H1 (cell line): Measurements from ENCODE around the gene LARP4B. TPM values are rescaled to one million over a fixed set of nuclear protein-coding genes. Genes with fewer than 3 reads are reported as not detected.

Source experiments
- CTCF ChIA-PET: fragments of 300-600 bp; sonication (Branson Sonifier 250); formaldehyde crosslinking; loops from one replicate; lab custom pipeline; 2021; ENCODE audit not compliant: partially characterized antibody; lab: Charles Lee
- POLR2A ChIA-PET: fragments of 300-600 bp; sonication (Branson Sonifier 250); formaldehyde crosslinking; loops from one replicate; lab custom pipeline; 2021; ENCODE audit warnings: inconsistent platforms; ENCODE audit not compliant: partially characterized antibody; lab: Charles Lee
- DNase-seq, 2 experiments: peaks; one replicate each; pipeline versions ENCODE4 v3.0.0 to v3.0.0-alpha.2; 2010 to 2022; ENCODE audit warnings: low spot score in 2 of 2, low read depth in 1 of 2, mixed read lengths in 1 of 2
- FAIRE-seq: peaks from 2 replicates; lab custom pipeline; 2011; peaks lifted over from hg19 to GRCh38; lab: Jason Lieb, UNC
- H2AFZ ChIP-seq: 2 replicates; pipeline ENCODE4 v1.8.1; 2012; ENCODE audit warnings: low read length, inconsistent platforms
- H2AK5ac ChIP-seq: 2 replicates; pipeline ENCODE4 v1.6.1; 2013; ENCODE audit warnings: low read depth, low read length
- H2BK120ac ChIP-seq: replicated peaks from 2 replicates; pipeline ENCODE3; 2013; ENCODE audit warnings: low read depth, low read length, inconsistent platforms
- H2BK12ac ChIP-seq: 2 replicates; pipeline ENCODE4 v1.6.1; 2013; ENCODE audit warnings: low read depth, low read length
- H2BK15ac ChIP-seq: 2 replicates; pipeline ENCODE4 v1.6.1; 2013; ENCODE audit warnings: low read length
- H2BK20ac ChIP-seq: 2 replicates; pipeline ENCODE4 v1.6.1; 2013; ENCODE audit warnings: low read length
- H2BK5ac ChIP-seq: 2 replicates; pipeline ENCODE4 v1.6.1; 2013; ENCODE audit warnings: low read depth, low read length
- H3K14ac ChIP-seq: 2 replicates; pipeline ENCODE4 v1.6.1; 2013; ENCODE audit warnings: inconsistent platforms; ENCODE audit not compliant: insufficient read length
- H3K18ac ChIP-seq: 2 replicates; pipeline ENCODE4 v1.6.1; 2013; ENCODE audit warnings: low read length; ENCODE audit errors: extremely low read depth
- H3K23ac ChIP-seq: 2 replicates; pipeline ENCODE4 v1.6.1; 2013; ENCODE audit warnings: inconsistent platforms; ENCODE audit not compliant: insufficient read length
- H3K23me2 ChIP-seq: 2 replicates; pipeline ENCODE4 v1.6.1; 2013; ENCODE audit warnings: low read depth, low read length
- H3K27ac ChIP-seq: 2 replicates; pipeline ENCODE4 v1.6.1; 2011; ENCODE audit warnings: low read depth, low read length, inconsistent platforms
- H3K27me3 ChIP-seq, 4 experiments: replicated peaks in 1 of 4; 1 replicate in 1 of 4; 2 replicates in 3 of 4; pipeline versions ENCODE4 v1.6.1 to v1.8.1; 2011 to 2013; ENCODE audit warnings: low read length in 3 of 4, mild to moderate bottlenecking in 3 of 4, inconsistent platforms in 2 of 4, mixed read lengths in 2 of 4, moderate library complexity in 1 of 4; ENCODE audit not compliant: control insufficient read depth in 3 of 4, insufficient read depth in 3 of 4; ENCODE audit errors: extremely low read depth in 1 of 4
- H3K36me3 ChIP-seq, 4 experiments: 2 replicates each; pipeline versions ENCODE4 v1.6.1 to v1.8.1; 2011 to 2013; ENCODE audit warnings: mild to moderate bottlenecking in 4 of 4, low read length in 3 of 4, moderate library complexity in 2 of 4, control low read depth in 1 of 4, inconsistent platforms in 1 of 4; ENCODE audit not compliant: insufficient read depth in 4 of 4, control insufficient read depth in 2 of 4
- H3K4ac ChIP-seq: replicated peaks from 2 replicates; pipeline ENCODE3; 2013; ENCODE audit warnings: low read length, low read depth, mixed read lengths, inconsistent platforms; ENCODE audit not compliant: insufficient read length
- H3K4me1 ChIP-seq, 4 experiments: replicated peaks in 1 of 4; 1 replicate in 1 of 4; 2 replicates in 3 of 4; pipeline versions ENCODE4 v1.6.1 to v1.8.1; 2011 to 2013; ENCODE audit warnings: low read length in 3 of 4, inconsistent platforms in 2 of 4, mixed read lengths in 1 of 4; ENCODE audit not compliant: insufficient read depth in 4 of 4, control insufficient read depth in 3 of 4
- H3K4me2 ChIP-seq, 2 experiments: 2 replicates each; pipeline versions ENCODE4 v1.6.1 to v1.8.1; 2011 to 2013; ENCODE audit warnings: low read depth in 2 of 2, low read length in 2 of 2, control low read depth in 1 of 2, inconsistent platforms in 1 of 2, mild to moderate bottlenecking in 1 of 2; ENCODE audit not compliant: insufficient read depth in 1 of 2
- H3K4me3 ChIP-seq, 4 experiments: fragments of 200-600, 300-600 bp in 1 of 4; sonication (generic), shearing (Covaris generic), sonication (Bioruptor Twin) in 1 of 4; 2 replicates each; pipeline versions ENCODE4 v1.5.1 to v1.8.1; 2011 to 2016; ENCODE audit warnings: low read length in 4 of 4, low read depth in 3 of 4, control low read depth in 2 of 4, inconsistent platforms in 2 of 4, mild to moderate bottlenecking in 2 of 4, mixed read lengths in 1 of 4, moderate library complexity in 1 of 4; ENCODE audit not compliant: insufficient read depth in 2 of 4; ENCODE audit errors: extremely low read depth in 1 of 4
- H3K56ac ChIP-seq: replicated peaks from 2 replicates; pipeline ENCODE3; 2013; ENCODE audit warnings: low read depth, mild to moderate bottlenecking, mixed read lengths, low read length, inconsistent platforms; ENCODE audit not compliant: insufficient read length
- H3K79me1 ChIP-seq: 2 replicates; pipeline ENCODE4 v1.6.1; 2013; ENCODE audit warnings: low read depth, low read length, control low read depth
- H3K79me2 ChIP-seq, 2 experiments: 2 replicates each; pipeline versions ENCODE4 v1.6.1 to v1.8.1; 2012 to 2013; ENCODE audit warnings: low read length in 2 of 2, mild to moderate bottlenecking in 2 of 2, inconsistent platforms in 1 of 2; ENCODE audit not compliant: insufficient read depth in 2 of 2, control insufficient read depth in 1 of 2
- H3K9ac ChIP-seq, 4 experiments: replicated peaks in 1 of 4; 1 replicate in 1 of 4; 2 replicates in 3 of 4; pipeline versions ENCODE4 v1.6.1 to v1.8.1; 2011 to 2013; ENCODE audit warnings: low read depth in 3 of 4, low read length in 3 of 4, control low read depth in 2 of 4, mild to moderate bottlenecking in 2 of 4, moderate library complexity in 2 of 4, inconsistent platforms in 1 of 4; ENCODE audit errors: extremely low read depth in 1 of 4
- H3K9me3 ChIP-seq, 2 experiments: 2 replicates each; pipeline versions ENCODE4 v1.6.1 to v1.8.1; 2012 to 2013; ENCODE audit warnings: mild to moderate bottlenecking in 2 of 2, moderate library complexity in 2 of 2, control low read depth in 1 of 2, inconsistent platforms in 1 of 2, low read depth in 1 of 2, low read length in 1 of 2, mixed read lengths in 1 of 2; ENCODE audit not compliant: insufficient read depth in 2 of 2
- H4K20me1 ChIP-seq, 2 experiments: replicated peaks in 1 of 2; 2 replicates each; pipeline versions ENCODE3 to v1.8.1; 2011 to 2013; ENCODE audit warnings: inconsistent platforms in 2 of 2, low read length in 2 of 2, mild to moderate bottlenecking in 1 of 2; ENCODE audit not compliant: insufficient read depth in 2 of 2, control insufficient read depth in 1 of 2
- H4K5ac ChIP-seq: 2 replicates; pipeline ENCODE4 v1.6.1; 2013; ENCODE audit warnings: low read length, low read depth, mixed read lengths, inconsistent platforms; ENCODE audit not compliant: insufficient read length
- H4K8ac ChIP-seq: 2 replicates; pipeline ENCODE4 v1.8.0; 2013; ENCODE audit warnings: mild to moderate bottlenecking, moderate library complexity, low read length, inconsistent platforms; ENCODE audit not compliant: insufficient read depth; ENCODE audit errors: extremely low read depth
- H4K91ac ChIP-seq: replicated peaks from 2 replicates; pipeline ENCODE3; 2013; ENCODE audit warnings: low read length, mixed read lengths, inconsistent platforms; ENCODE audit not compliant: insufficient read length
- CHD1 ChIP-seq: IDR thresholded peaks from 2 replicates; pipeline ENCODE4 v1.6.1; 2012; ENCODE audit warnings: low read depth, low read length, improper control_type of control experiment
- FOSL1 ChIP-seq: IDR thresholded peaks from 2 replicates; pipeline ENCODE4 v1.6.1; 2011; ENCODE audit warnings: mild to moderate bottlenecking, low read depth, low read length, moderate library complexity; ENCODE audit not compliant: insufficient read depth
- WGBS, 2 experiments: shearing (Covaris generic) in 1 of 2; methylation state at CpG; one replicate each; pipeline versions ENCODE4 v1.1.6 to v1.1.7; 2013 to 2015; ENCODE audit warnings: low lambda C conversion rate in 2 of 2, mixed read lengths in 2 of 2, inconsistent platforms in 1 of 2, low coverage in 1 of 2, missing lambda C conversion rate in 1 of 2; ENCODE audit not compliant: insufficient replicate concordance in 2 of 2, insufficient coverage in 1 of 2, insufficient read length in 1 of 2; ENCODE audit errors: extremely low coverage in 1 of 2, missing lambda C conversion rate in 1 of 2; 5-methylcytosine and 5-hydroxymethylcytosine counted together
- polyA plus RNA-seq, 7 experiments: library from polyadenylated mRNA; depleted of rRNA in 3 of 7; stranded (reverse) in 5 of 7; unstranded in 2 of 7; fragments of >200 nt in 5 of 7; fragments of 200-250 nt in 2 of 7; gene quantifications; 1 replicate in 5 of 7; 2 replicates in 1 of 7; 4 replicates in 1 of 7; pipeline versions ENCODE4 v1.2.1 to v1.2.3, GENCODE V29; 2011 to 2013; ENCODE audit warnings: missing spikeins in 2 of 7, mixed read lengths in 2 of 7
- total RNA-seq: library from RNA; stranded (reverse); fragmentation: NEBNext Ultra II Directional; extraction: Animal tissue kit (Norgen Biotek cat#: 25700); gene quantifications from 2 replicates; pipeline ENCODE4 v1.2.1, GENCODE V29; 2021
- TF ChIP-seq, protein P1 (sequence below): IDR thresholded peaks from 2 replicates; pipeline ENCODE4 v1.6.1; 2011; ENCODE audit warnings: low read length, improper control_type of control experiment

The LARP4B gene
- total and polyA plus RNA-seq, 2 of the 8 experiments (the other 6 are each of a cell fraction or from before 2014, with no cell fraction given): 20.1 to 78.6 TPM

GRCh38 chr10:954396-954795 is 22.9 kb upstream of the LARP4B start:
- CTCF ChIA-PET: interaction anchor here (0.6 to 1.8 kb wide), 4 partner anchors 9 to 57 kb away, joined by 3 to 6 read pairs (median 4); no protein-coding TSS in a partner anchor
- no peak for DNase-seq
- no peak overlapping the region for H3K9ac ChIP-seq
- no peak for TF ChIP-seq CHD1
- TF ChIP-seq, protein P1, sequence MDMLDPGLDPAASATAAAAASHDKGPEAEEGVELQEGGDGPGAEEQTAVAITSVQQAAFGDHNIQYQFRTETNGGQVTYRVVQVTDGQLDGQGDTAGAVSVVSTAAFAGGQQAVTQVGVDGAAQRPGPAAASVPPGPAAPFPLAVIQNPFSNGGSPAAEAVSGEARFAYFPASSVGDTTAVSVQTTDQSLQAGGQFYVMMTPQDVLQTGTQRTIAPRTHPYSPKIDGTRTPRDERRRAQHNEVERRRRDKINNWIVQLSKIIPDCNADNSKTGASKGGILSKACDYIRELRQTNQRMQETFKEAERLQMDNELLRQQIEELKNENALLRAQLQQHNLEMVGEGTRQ: no peak
- TF ChIP-seq FOSL1: no peak
- H2BK120ac ChIP-seq: no peak overlapping the region
- no peaks in the 10 kb centered on the region for H3K36me3 ChIP-seq
- H2AFZ ChIP-seq: no peak overlapping the region
- H3K56ac ChIP-seq: no peak overlapping the region
- no peak overlapping the region for H2AK5ac ChIP-seq
- H3K27ac ChIP-seq: no peak overlapping the region
- H3K14ac ChIP-seq: no peak overlapping the region
- H3K4me3 ChIP-seq: no peak overlapping the region
- WGBS, 2 experiments: 94% methylated on average over 16 of the region's 21 CpGs; no CpG with 5 or more reads in 1 of the 2 experiments
- H3K9me3 ChIP-seq: no peaks in the 10 kb centered on the region
- no peaks in the 10 kb centered on the region for H3K79me1 ChIP-seq
- H2BK20ac ChIP-seq: no peak overlapping the region
- H3K23me2 ChIP-seq: no peaks in the 10 kb centered on the region; the same call in 1 of the 2 replicates
- no peak overlapping the region for H2BK5ac ChIP-seq
- no peaks in the 10 kb centered on the region for H3K27me3 ChIP-seq
- POLR2A ChIA-PET: interaction anchor here (1.2 to 1.5 kb wide), 2 partner anchors 18 to 35 kb away, joined by 4 read pairs; no protein-coding TSS in a partner anchor
- H4K8ac ChIP-seq: no peak overlapping the region
- H3K79me2 ChIP-seq: no peaks in the 10 kb centered on the region
- H4K20me1 ChIP-seq: no peaks in the 10 kb centered on the region
- no peaks in the 10 kb centered on the region; a peak in 2 of 7 replicates for H3K4me1 ChIP-seq
- no peak overlapping the region for H4K91ac ChIP-seq
- H3K18ac ChIP-seq: no peak overlapping the region
- no peak for FAIRE-seq
- no peak overlapping the region for H3K23ac ChIP-seq
- no peak overlapping the region for H2BK15ac ChIP-seq
- H2BK12ac ChIP-seq: no peak overlapping the region
- no peak overlapping the region for H3K4ac ChIP-seq
- H4K5ac ChIP-seq: no peak overlapping the region
- no peak overlapping the region for H3K4me2 ChIP-seq
